A673 (cell line): ENCODE data around the gene SACM1L. TPM values are rescaled to one million over a fixed set of nuclear protein-coding genes. Genes with fewer than 3 reads are reported as not detected.

Experiments used
- BruUV-seq: library from RNA; stranded (reverse); fragments of 400-500 nt; replicated peaks from 2 replicates; lab custom pipeline; 2021; lab: Mats Ljungman, UMichigan
- CTCF ChIA-PET: fragments of 300-600 bp; sonication (Branson Sonifier 250); formaldehyde crosslinking; loops from one replicate; lab custom pipeline; 2022; ENCODE audit warnings: antibody characterized with exemption; lab: Charles Lee
- POLR2A ChIA-PET: fragments of 300-600 bp; sonication (Branson Sonifier 250); formaldehyde crosslinking; loops from one replicate; lab custom pipeline; 2022; ENCODE audit warnings: antibody characterized with exemption; ENCODE audit not compliant: low non-redundant PET; lab: Charles Lee
- DNase-seq: peaks from one replicate; pipeline ENCODE4 v3.0.0-alpha.2; 2015; ENCODE audit warnings: low spot score
- H3K27ac ChIP-seq: fragments of 200-600 bp; sonication (generic); 2 replicates; pipeline ENCODE4 v1.5.1; 2016; ENCODE audit warnings: mixed run types, low read depth, mild to moderate bottlenecking, mixed read lengths, antibody characterized with exemption, low read length; ENCODE audit not compliant: poor library complexity, severe bottlenecking
- H3K27me3 ChIP-seq: fragments of 200-600 bp; sonication (generic); replicated peaks from 2 replicates; pipeline ENCODE4 v1.6.1; 2017; ENCODE audit warnings: mixed run types, low read depth, mild to moderate bottlenecking, mixed read lengths, antibody characterized with exemption, low read length; ENCODE audit not compliant: insufficient read depth, poor library complexity
- H3K36me3 ChIP-seq: fragments of 200-600 bp; sonication (generic); 2 replicates; pipeline ENCODE4 v1.6.1; 2016; ENCODE audit warnings: mixed run types, mild to moderate bottlenecking, mixed read lengths, antibody characterized with exemption, low read length; ENCODE audit not compliant: insufficient read depth, poor library complexity, severe bottlenecking
- H3K4me1 ChIP-seq: fragments of 200-600 bp; sonication (generic); 2 replicates; pipeline ENCODE4 v1.6.1; 2017; ENCODE audit warnings: mixed run types, mild to moderate bottlenecking, mixed read lengths, antibody characterized with exemption, low read length; ENCODE audit not compliant: insufficient read depth, poor library complexity, severe bottlenecking
- H3K4me3 ChIP-seq: fragments of 200-600 bp; sonication (generic); 2 replicates; pipeline ENCODE4 v1.5.1; 2016; ENCODE audit warnings: low read depth, mixed run types, mild to moderate bottlenecking, mixed read lengths, low read length; ENCODE audit not compliant: poor library complexity, severe bottlenecking
- H3K9me3 ChIP-seq: fragments of 200-600 bp; sonication (generic); 2 replicates; pipeline ENCODE4 v1.6.1; 2016; ENCODE audit warnings: mixed run types, low read depth, mild to moderate bottlenecking, mixed read lengths, antibody characterized with exemption, low read length; ENCODE audit not compliant: poor library complexity, severe bottlenecking
- EZH2 ChIP-seq: fragments of 200-600 bp; sonication (generic); IDR thresholded peaks from 2 replicates; pipeline ENCODE4 v1.6.1; 2017; ENCODE audit warnings: borderline replicate concordance, low read depth, mild to moderate bottlenecking, mixed read lengths, antibody characterized with exemption, low read length; ENCODE audit not compliant: poor library complexity, severe bottlenecking
- intact Hi-C: fragments of 100-400 bp; cut with micrococcal nuclease; formaldehyde crosslinking; loops from one replicate; pipeline ENCODE4 v1.10.0; 2022; ENCODE audit not compliant: unreplicated experiment
- total RNA-seq: library from RNA; stranded (reverse); gene quantifications from 2 replicates; pipeline ENCODE4 v1.2.3, GENCODE V29; 2021
- TF ChIP-seq, protein P1 (sequence below): fragments of 300-800, 200-600 bp; sonication (generic); conservative IDR thresholded peaks from 2 replicates; pipeline ENCODE4 v1.5.1; 2017; ENCODE audit warnings: low read depth, mild to moderate bottlenecking, antibody characterized with exemption, low read length, moderate library complexity, mixed read lengths

SACM1L gene
- total RNA-seq, 1 experiment from 2014 or later = 32.8 TPM

DNA sequence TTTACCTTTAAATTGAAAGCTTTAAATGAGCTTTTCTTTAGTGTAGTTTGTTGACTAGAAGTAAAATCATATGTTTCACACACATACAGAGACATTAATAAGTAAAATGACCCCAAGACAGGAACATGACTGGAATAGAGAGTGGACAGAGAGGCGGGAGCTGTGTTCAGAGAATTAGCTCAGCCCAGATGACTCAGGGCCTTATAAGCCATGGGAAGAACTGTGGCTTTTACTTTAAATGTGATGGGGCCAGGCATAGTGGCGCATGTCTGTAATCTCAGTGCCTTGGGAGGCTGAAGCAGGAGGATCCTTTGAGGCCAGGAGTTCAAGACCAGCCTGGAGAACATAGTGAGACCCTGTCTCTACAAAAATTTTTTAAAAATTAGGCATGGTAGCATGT, 26.7 kb downstream of the SACM1L start:
- no TSS peak for BruUV-seq
- no peaks in the 10 kb centered on the region for H3K9me3 ChIP-seq
- no peak overlapping the region for H3K4me3 ChIP-seq
- DNase-seq = no peak
- ChIA-PET CTCF (no interaction called here), POLR2A (no interaction called here)
- TF ChIP-seq EZH2 = no peak
- TF ChIP-seq, protein P1, sequence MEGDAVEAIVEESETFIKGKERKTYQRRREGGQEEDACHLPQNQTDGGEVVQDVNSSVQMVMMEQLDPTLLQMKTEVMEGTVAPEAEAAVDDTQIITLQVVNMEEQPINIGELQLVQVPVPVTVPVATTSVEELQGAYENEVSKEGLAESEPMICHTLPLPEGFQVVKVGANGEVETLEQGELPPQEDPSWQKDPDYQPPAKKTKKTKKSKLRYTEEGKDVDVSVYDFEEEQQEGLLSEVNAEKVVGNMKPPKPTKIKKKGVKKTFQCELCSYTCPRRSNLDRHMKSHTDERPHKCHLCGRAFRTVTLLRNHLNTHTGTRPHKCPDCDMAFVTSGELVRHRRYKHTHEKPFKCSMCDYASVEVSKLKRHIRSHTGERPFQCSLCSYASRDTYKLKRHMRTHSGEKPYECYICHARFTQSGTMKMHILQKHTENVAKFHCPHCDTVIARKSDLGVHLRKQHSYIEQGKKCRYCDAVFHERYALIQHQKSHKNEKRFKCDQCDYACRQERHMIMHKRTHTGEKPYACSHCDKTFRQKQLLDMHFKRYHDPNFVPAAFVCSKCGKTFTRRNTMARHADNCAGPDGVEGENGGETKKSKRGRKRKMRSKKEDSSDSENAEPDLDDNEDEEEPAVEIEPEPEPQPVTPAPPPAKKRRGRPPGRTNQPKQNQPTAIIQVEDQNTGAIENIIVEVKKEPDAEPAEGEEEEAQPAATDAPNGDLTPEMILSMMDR = no peak
- no peak overlapping the region for H3K27ac ChIP-seq
- H3K36me3 ChIP-seq = no peaks in the 10 kb centered on the region
- H3K4me1 ChIP-seq = no peaks in the 10 kb centered on the region
- H3K27me3 ChIP-seq = no peaks in the 10 kb centered on the region
- intact Hi-C loops = no loop called here

DNA sequence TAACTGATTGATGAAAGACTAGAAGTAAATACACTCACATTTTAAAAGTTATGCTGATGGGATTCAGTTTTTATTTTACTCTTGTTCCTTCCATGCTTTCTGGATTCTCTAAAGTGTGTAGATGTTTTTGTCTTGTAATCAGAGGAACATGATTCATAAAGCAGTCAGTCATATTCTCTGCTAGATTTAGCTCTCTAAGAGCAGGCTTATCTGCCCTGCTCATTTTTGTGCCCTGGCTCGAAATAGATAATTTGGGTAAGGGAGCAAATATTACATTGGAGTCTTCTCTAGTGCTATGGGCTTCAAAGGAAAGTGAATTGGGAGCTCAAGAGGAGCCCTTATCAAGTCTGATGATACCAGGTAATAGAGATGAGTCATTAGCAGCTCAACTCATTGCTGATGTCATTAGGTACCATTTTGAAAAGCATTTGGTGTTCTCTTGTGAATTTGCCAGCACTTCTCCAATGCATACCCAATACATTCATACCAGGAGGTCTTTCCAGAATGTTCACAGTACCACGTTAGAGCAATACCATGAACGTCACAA, 27.7 kb downstream of the SACM1L start:
- Histone ChIP-seq H3K27ac (no peak overlapping the region), H3K4me3 (no peak overlapping the region), H3K36me3 (no peaks in the 10 kb centered on the region), H3K27me3 (no peaks in the 10 kb centered on the region), H3K9me3 (no peaks in the 10 kb centered on the region), H3K4me1 (no peaks in the 10 kb centered on the region)
- POLR2A ChIA-PET = no interaction called here
- CTCF ChIA-PET = no interaction called here
- no peak for DNase-seq
- no TSS peak for BruUV-seq
- intact Hi-C loops = no loop called here
- TF ChIP-seq EZH2 = no peak
- TF ChIP-seq, protein P1 = no peak

DNA sequence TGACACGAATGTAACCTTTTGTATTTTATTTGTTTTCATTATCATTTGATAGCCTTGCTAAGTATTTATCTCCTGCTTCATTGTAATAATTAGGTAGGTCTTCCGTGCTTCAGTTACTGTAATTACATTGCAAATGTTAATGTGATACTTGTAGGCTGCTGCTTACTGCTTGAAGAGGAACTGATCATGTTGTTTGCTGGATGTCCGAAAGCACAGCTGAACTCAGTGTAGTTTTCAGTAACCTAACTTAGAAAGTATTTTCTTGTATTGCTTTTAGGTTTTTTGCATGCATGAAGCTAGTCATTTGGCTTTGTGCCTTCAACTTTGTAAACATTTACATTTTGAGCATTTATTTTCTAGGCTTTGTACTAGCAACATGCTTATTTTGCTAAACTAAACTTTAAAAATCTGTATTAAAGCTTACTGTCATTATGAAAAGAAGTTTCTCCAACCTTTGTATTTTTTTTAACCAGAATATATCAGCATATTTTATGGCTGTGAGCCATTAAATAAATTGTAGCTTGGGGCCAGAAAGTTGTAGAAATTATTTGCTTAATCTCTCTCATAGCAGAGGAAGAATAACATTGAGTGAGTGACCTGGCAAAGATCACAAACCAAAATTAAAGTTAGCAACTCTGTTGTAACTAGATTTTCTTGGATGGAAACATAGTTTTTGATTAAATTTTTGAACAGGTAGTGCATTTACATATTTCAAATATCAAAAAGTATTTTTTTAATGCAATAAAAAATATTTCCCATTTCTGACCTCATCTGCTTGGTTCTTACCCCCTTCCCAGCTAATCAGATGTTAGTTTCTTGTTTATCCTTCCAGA, 30.7 kb downstream of the SACM1L start:
- BruUV-seq = no TSS peak
- POLR2A ChIA-PET = no interaction called here
- Histone ChIP-seq H3K4me3 (no peak overlapping the region), H3K27me3 (no peaks in the 10 kb centered on the region), H3K36me3 (peaks cover 4% of the 10 kb centered on the region), H3K9me3 (no peaks in the 10 kb centered on the region), H3K27ac (no peak overlapping the region), H3K4me1 (no peaks in the 10 kb centered on the region)
- no peak for DNase-seq
- TF ChIP-seq, protein P1 = no peak
- no peak for TF ChIP-seq EZH2
- CTCF ChIA-PET = no interaction called here
- intact Hi-C loops = no loop called here
